Stimulated activated CD4-positive, alpha-beta T cell treated with anti-CD3 and anti-CD28 coated beads, Interleukin-4, amount 100 ng/mL, for 4 hours (primary cell): ENCODE data around the gene SLC16A7.
"Not testable (repeated sequence)": the region's sequence is repeated elsewhere in the genome, so short reads cannot be mapped to it uniquely, and the experiment has no call there.

Experiments
- DNase-seq, 2 experiments: peaks; one replicate each; pipeline ENCODE4 v3.0.0-alpha.2; 2020

Gene SLC16A7

GRCh38 chr12:59737725-59738463 is 142.1 kb downstream of the SLC16A7 start:
- no peak for DNase-seq

- no peak for DNase-seq
Measured at GRCh38 chr12:59742841-59743240, 147.0 kb downstream of the SLC16A7 start.

GRCh38 chr12:59744564-59744963 is 148.7 kb downstream of the SLC16A7 start:
- no peak for DNase-seq

GRCh38 chr12:59751091-59751490 is 155.3 kb downstream of the SLC16A7 start:
- not testable (repeated sequence) for DNase-seq

GRCh38 chr12:59761542-59761941 is 165.7 kb downstream of the SLC16A7 start:
- no peak for DNase-seq

GRCh38 chr12:59763835-59764234 is 168.0 kb downstream of the SLC16A7 start:
- no peak for DNase-seq

GRCh38 chr12:59768031-59768430 is 172.2 kb downstream of the SLC16A7 start:
- DNase-seq = no peak

- DNase-seq = no peak
Measured at GRCh38 chr12:59780605-59781135, 184.8 kb downstream of the SLC16A7 start.

- no peak for DNase-seq
Measured at GRCh38 chr12:59787610-59788009, 191.8 kb downstream of the SLC16A7 start.

GRCh38 chr12:59792647-59793046 is 196.8 kb downstream of the SLC16A7 start:
- DNase-seq = no peak

GRCh38 chr12:59803735-59804134 is 207.9 kb downstream of the SLC16A7 start:
- DNase-seq = no peak

- no peak for DNase-seq
Measured at GRCh38 chr12:59808317-59808910, 212.6 kb downstream of the SLC16A7 start.

- DNase-seq = no peak
Measured at GRCh38 chr12:59811991-59812390, 216.2 kb downstream of the SLC16A7 start.

GRCh38 chr12:59812716-59813115 is 216.9 kb downstream of the SLC16A7 start:
- no peak for DNase-seq

- DNase-seq = no peak
Measured at GRCh38 chr12:59820594-59821011, 224.8 kb downstream of the SLC16A7 start.

- no peak for DNase-seq
Measured at GRCh38 chr12:59823567-59823966, 227.7 kb downstream of the SLC16A7 start.

GRCh38 chr12:59827767-59828166 is 231.9 kb downstream of the SLC16A7 start:
- no peak for DNase-seq

- no peak for DNase-seq
Measured at GRCh38 chr12:59828521-59828920, 232.7 kb downstream of the SLC16A7 start.

GRCh38 chr12:59833408-59833807 is 237.6 kb downstream of the SLC16A7 start:
- DNase-seq = no peak

GRCh38 chr12:59834659-59835474 is 239.0 kb downstream of the SLC16A7 start:
- DNase-seq = no peak
